ENCODE data around the gene ALDH3B2. TPM values are rescaled to one million over a fixed set of nuclear protein-coding genes. Genes with fewer than 3 reads are reported as not detected.

The ALDH3B2 gene
- total RNA-seq, 2 donors from 2014 or later: not detected

DNA sequence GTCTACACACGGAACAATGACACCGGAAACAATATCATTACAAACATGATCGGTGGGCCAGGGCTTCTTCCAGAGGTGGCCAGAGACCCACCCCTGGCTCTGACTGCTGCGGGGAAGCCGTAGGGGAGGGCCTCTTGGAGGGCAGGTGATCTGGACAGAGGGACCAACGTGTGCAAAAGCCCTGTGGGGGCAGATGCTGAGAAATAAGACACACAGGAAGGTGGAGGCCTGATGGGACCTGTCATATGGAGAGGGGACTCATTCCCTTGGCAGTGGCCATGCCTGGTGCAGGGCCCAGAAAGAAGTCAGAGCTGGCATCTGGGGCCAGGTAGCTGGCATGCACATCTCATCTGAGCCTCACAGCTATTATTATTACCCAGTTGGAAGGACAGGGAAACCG lies 1.1 kb downstream of the ALDH3B2 start:
- H3K36me3 Mint-ChIP-seq: no peaks in the 10 kb centered on the region
- H3K4me3 Mint-ChIP-seq: no peak overlapping the region
- DNase-seq (ENCODE audit: low spot score): no peak
- no peak for ATAC-seq
- no peaks in the 10 kb centered on the region for H3K4me1 Mint-ChIP-seq (ENCODE audit: low read depth in 2 of 2)
- no peaks in the 10 kb centered on the region for H3K9me3 Mint-ChIP-seq
- no peak overlapping the region for H3K27ac Mint-ChIP-seq
- peaks cover 15 to 19% of the 10 kb centered on the region in 2 donors for H3K27me3 Mint-ChIP-seq

DNA sequence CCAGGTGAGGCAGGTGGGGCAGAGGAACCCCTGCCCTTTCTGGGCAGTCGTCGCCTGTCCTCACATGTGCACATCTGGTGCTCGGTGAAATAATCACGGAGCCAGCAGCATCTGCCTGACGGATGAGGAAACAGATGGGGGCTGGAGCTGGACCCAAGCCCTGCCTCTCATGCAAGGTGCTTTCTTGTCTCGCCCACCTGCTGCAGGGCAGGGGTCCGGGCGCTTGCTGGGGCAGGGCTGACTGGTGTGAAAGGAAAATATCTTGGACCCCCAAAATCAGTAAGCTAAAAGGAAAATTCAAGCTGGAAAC lies 3.3 kb downstream of the ALDH3B2 start:
- DNase-seq (ENCODE audit: low spot score) (no peak), ATAC-seq (no peak)
- Mint-ChIP-seq H3K9me3 (no peaks in the 10 kb centered on the region), H3K36me3 (no peaks in the 10 kb centered on the region), H3K4me1 (ENCODE audit: low read depth in 2 of 2) (no peaks in the 10 kb centered on the region), H3K27ac (no peak overlapping the region), H3K27me3 (peaks cover under 1 to 2% of the 10 kb centered on the region in 2 donors), H3K4me3 (no peak overlapping the region)

DNA sequence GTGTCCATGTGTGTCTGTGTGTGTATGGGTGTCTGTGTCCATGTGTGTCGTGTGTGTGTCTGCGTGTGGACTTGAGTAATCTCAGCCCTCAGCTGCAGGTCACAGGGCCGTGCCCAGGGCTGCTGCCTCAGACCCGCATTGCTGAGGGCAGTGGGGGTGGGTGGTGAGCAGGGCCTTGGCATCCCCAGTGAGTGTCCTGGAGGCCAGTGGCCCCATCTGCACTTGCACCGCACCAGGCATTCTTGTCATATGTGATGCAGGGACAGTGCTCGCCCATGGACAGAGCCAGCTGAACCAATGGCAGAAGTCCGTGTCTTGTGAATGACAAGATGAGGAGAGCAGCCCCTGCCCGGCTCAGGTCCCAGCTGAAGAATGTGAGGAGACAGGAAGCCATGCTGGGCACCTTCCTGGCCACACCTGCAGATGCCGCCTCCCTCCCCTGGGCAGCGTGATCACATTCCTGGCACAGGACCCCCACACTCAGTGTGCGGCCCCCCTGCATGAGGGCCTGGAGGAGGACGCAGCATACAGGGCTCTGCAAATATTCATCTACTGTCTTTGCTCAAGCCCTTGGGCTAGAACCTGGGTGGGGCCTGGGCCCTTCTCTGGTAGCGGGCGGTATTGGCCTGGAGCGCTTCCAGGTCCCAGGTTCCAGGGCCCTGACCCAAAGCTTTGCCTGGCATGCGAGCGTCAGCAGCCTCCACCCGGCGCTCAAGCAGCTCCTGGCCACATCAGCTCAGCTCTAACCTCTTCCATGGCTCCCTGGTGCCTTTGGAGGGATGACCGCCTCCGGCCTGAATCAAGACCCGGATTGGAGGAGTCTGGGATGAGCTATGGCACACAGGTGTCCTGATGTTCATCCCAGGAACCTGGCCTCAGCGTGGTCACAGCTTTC lies 3.9 kb downstream of the ALDH3B2 start:
- Mint-ChIP-seq H3K4me3 (no peak overlapping the region), H3K36me3 (no peaks in the 10 kb centered on the region), H3K9me3 (no peaks in the 10 kb centered on the region), H3K27ac (no peak overlapping the region), H3K27me3 (no peaks in the 10 kb centered on the region), H3K4me1 (ENCODE audit: low read depth in 2 of 2) (no peaks in the 10 kb centered on the region)
- DNase-seq (ENCODE audit: low spot score) (no peak), ATAC-seq (no peak)

DNA sequence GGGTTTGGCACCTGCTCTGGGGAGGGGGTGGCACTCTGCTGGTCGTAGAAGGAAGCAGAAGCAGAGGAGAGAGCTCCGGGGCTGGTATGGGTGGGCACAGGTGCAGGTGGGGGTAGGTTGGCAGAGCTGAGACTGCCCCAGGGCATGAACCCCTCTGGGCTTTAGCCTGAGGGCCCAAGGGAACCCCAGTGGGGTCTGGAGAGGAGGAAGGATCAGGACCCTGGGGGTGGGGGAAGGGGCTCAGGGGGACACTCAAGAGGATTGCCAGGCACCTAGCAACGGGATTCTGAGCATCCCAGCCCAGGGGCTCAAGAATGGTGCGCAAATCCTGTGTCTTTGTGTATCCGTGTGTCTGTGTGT lies 6.3 kb downstream of the ALDH3B2 start:
- no peaks in the 10 kb centered on the region for H3K4me1 Mint-ChIP-seq (ENCODE audit: low read depth in 2 of 2)
- H3K27me3 Mint-ChIP-seq: no peaks in the 10 kb centered on the region
- ATAC-seq (no peak), DNase-seq (ENCODE audit: low spot score) (no peak)
- no peaks in the 10 kb centered on the region for H3K36me3 Mint-ChIP-seq
- no peak overlapping the region for H3K27ac Mint-ChIP-seq
- no peak overlapping the region for H3K4me3 Mint-ChIP-seq
- no peaks in the 10 kb centered on the region for H3K9me3 Mint-ChIP-seq

DNA sequence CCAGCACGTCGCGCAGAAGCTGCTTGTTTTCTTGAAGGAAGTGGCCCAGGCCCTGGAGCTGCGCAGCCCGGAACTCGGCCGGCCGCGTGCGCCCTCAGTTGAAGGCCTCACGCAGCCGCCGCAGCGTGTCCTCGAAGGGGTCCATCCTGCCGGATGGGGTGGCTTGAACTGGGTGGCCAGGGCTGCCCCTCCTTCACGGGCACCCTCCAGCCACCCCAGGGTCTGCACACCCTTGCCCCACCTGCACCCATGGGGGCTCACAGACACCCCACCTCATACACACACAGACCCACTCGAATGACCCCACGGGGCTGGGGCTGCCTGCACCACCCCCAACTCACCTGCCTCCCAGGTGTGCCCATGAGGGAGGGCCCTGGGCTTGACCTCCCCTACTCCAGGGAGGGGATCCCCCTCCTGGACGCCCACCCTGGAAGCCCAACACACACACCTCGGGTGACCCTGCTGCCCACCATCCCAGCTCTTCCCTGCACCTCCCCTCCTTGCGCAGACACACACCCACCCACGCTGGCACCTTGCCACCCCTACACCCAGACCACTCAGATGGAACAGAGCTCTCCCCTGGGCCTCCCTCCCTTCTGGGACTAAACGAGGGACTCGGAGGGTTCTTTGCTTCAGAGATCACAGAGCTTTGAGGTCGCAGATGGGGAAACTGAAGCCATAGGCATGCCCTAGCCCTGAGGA lies 6.8 kb downstream of the ALDH3B2 start:
- Mint-ChIP-seq H3K27ac (no peak overlapping the region), H3K4me1 (ENCODE audit: low read depth in 2 of 2) (no peaks in the 10 kb centered on the region), H3K27me3 (no peaks in the 10 kb centered on the region), H3K36me3 (no peaks in the 10 kb centered on the region), H3K4me3 (no peak overlapping the region), H3K9me3 (no peaks in the 10 kb centered on the region)
- DNase-seq (ENCODE audit: low spot score): no peak
- ATAC-seq: no peak

DNA sequence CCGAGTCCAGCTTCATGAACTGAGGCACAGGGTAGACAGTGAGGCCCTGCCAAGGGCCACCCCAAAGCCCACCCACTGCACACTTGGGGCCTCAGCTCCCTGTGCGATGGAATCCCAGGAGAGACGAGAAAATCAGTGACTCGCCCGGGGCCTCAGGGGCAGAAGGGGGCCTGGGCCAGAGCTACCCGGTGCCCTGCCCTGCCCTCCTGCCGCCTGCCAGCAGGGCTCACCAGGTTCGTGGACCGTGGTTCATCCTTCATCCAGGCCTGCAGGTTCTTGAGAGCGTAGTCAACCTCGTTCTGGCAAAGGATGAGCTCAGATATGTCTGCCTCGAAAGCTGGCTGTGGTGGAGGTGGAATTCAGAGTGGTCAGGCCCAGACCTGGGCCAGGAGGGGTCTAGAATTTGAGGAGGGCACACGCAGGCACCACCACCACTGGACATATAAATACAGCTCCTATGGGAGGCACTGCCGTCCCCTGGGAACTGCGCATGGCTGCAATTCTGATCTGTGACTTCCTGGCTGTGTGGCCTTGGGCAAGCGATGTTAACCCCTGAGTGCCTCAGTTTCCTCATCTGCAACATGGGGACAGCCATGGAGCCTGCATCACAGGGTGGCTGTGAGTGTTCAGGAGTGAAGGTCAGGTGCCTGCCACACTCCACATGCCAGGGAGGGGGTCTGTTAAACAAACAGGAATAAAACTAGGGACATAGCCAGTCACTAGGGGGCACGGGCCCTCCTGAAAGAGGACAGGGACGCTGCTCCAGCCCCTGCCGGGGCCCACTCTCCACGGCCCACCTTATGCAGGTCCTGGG lies 7.5 kb downstream of the ALDH3B2 start:
- H3K4me1 Mint-ChIP-seq (ENCODE audit: low read depth in 2 of 2): no peaks in the 10 kb centered on the region
- H3K4me3 Mint-ChIP-seq: no peak overlapping the region
- DNase-seq (ENCODE audit: low spot score) (no peak), ATAC-seq (no peak)
- H3K36me3 Mint-ChIP-seq: no peaks in the 10 kb centered on the region
- no peaks in the 10 kb centered on the region for H3K9me3 Mint-ChIP-seq
- no peaks in the 10 kb centered on the region for H3K27me3 Mint-ChIP-seq
- H3K27ac Mint-ChIP-seq: no peak overlapping the region

DNA sequence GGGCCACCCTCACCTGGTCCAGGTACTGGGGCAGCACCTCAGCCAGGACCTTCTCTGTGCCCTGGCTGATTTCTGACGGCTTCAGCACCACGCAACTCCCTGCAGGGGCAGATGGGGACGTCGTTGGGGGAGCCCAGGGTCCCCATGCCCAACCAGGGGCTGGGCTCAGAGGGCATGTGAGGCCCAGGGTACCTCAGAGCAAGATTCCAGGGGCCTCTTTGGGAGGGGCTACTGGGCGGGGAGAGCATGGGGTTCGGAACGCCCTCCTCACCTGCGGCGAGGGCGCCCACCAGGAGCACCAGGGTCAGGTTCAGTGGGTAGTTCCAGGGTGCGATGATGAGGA lies 8.1 kb downstream of the ALDH3B2 start:
- H3K27me3 Mint-ChIP-seq: peaks cover under 1% of the 10 kb centered on the region in 2 donors
- ATAC-seq (no peak), DNase-seq (ENCODE audit: low spot score) (no peak)
- no peak overlapping the region for H3K27ac Mint-ChIP-seq
- no peak overlapping the region for H3K4me3 Mint-ChIP-seq
- H3K36me3 Mint-ChIP-seq: no peaks in the 10 kb centered on the region
- H3K4me1 Mint-ChIP-seq (ENCODE audit: low read depth in 2 of 2): no peaks in the 10 kb centered on the region
- no peaks in the 10 kb centered on the region for H3K9me3 Mint-ChIP-seq

DNA sequence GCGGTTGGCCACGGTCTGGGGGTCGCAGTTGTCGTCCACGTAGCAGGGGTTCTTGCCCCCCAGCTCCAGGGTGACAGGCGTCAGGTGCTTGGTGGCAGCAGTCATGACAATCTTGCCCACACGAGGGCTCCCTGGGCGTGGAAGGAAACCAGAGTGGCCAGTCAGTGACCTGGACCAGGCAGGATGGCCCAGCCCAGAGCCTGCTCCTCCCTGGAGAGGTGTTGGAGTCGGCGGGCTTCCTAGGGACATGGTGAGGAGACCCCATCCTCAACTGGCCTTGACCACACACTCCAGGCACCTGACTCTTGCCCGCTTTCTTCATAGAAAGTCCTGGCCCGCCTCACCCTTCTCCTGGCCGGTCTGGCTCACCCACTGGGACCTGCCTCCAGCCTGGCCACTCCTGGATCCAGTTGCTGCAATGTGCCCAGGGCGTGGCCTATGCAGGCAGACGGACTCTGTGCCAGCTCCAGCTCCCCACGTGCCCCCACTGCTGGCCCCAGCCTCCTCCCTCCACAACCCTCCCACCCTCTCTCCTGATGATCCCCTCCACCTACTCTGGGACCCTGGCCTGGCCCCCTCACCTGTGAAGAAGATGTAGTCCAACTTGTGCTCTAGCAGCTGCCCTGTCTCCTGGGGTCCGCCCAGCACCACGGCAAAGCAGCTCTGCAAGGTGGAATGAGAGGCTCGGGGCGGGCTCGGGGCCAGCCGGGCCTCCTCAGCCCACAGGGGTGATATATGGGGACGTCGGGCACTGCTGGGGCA lies 8.7 kb downstream of the ALDH3B2 start:
- H3K4me1 Mint-ChIP-seq (ENCODE audit: low read depth in 2 of 2): no peaks in the 10 kb centered on the region
- ATAC-seq (peak in 1 of 2 donors; percentile 16), DNase-seq (ENCODE audit: low spot score) (no peak)
- no peaks in the 10 kb centered on the region for H3K9me3 Mint-ChIP-seq
- peaks cover 4 to 6% of the 10 kb centered on the region in 2 donors for H3K27me3 Mint-ChIP-seq
- no peak overlapping the region for H3K27ac Mint-ChIP-seq
- H3K36me3 Mint-ChIP-seq: no peaks in the 10 kb centered on the region
- no peak overlapping the region for H3K4me3 Mint-ChIP-seq

DNA sequence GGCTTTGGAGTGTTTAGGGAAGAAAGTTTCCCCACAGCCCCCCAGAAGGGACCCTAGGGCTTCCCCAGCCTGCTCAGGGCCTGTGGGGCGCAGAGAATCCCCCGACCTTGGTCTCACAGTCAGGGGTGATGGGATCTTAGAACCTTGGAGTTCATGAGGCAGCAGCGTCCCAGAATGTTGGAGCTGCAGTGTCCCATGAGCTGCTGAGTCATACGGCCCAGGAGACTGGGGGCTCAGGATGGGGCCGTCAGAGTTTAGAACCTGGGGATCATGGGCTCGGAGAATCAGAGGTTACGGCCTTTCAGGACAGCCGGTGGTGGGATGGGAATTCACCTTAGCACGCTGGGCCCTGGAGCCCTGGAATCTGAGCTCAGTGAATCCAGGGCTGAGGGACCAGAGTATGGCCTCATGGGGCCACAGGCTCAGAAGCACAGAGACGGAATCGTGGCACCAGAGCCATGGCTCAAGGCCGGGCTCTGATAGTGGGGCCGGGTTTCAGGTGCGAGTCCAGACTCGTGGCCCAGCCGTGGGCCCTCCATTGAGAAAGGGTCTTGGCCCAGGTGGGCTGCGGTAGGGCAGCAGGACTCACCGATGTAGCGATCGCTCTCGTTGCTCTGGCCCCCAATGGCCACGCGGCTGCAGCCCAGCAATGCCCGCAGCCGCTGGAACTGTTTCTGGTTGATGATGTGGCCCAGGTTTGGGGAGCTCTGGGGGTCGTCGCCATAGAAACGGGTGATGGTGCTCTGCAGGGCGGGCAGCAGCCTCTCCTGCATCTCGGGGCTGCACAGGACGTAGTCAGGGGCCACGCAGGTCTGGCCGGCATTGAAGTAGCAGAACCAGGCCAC lies 9.5 kb downstream of the ALDH3B2 start:
- no peak for ATAC-seq
- Mint-ChIP-seq H3K9me3 (no peaks in the 10 kb centered on the region), H3K27me3 (peaks cover 4 to 6% of the 10 kb centered on the region in 2 donors), H3K36me3 (no peaks in the 10 kb centered on the region), H3K27ac (no peak overlapping the region), H3K4me3 (no peak overlapping the region), H3K4me1 (ENCODE audit: low read depth in 2 of 2) (no peaks in the 10 kb centered on the region)
- no peak for DNase-seq (ENCODE audit: low spot score)

DNA sequence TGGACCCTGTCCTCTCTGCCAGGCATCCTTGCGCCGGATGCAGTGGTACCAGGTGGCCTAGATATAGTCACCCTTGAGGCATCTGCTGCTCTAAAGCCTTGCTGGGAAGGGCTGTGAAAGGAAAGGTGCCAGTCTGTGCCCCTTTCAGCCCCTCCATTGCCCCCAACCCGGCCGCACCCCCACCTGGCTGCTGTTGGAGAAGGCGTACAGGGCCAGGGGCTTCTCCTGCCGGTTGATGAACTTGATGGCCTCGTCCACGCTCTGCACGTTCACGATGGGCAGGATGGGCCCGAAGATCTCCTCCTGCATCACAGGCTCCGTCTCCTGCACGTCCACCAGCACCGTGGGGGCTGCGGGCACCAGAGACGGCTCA lies 10.2 kb downstream of the ALDH3B2 start:
- H3K4me3 Mint-ChIP-seq: no peak overlapping the region
- no peaks in the 10 kb centered on the region for H3K36me3 Mint-ChIP-seq
- H3K27me3 Mint-ChIP-seq: peaks cover 4 to 6% of the 10 kb centered on the region in 2 donors
- ATAC-seq: no peak
- no peaks in the 10 kb centered on the region for H3K4me1 Mint-ChIP-seq (ENCODE audit: low read depth in 2 of 2)
- no peaks in the 10 kb centered on the region for H3K9me3 Mint-ChIP-seq
- H3K27ac Mint-ChIP-seq: no peak overlapping the region
- DNase-seq (ENCODE audit: low spot score): no peak

DNA sequence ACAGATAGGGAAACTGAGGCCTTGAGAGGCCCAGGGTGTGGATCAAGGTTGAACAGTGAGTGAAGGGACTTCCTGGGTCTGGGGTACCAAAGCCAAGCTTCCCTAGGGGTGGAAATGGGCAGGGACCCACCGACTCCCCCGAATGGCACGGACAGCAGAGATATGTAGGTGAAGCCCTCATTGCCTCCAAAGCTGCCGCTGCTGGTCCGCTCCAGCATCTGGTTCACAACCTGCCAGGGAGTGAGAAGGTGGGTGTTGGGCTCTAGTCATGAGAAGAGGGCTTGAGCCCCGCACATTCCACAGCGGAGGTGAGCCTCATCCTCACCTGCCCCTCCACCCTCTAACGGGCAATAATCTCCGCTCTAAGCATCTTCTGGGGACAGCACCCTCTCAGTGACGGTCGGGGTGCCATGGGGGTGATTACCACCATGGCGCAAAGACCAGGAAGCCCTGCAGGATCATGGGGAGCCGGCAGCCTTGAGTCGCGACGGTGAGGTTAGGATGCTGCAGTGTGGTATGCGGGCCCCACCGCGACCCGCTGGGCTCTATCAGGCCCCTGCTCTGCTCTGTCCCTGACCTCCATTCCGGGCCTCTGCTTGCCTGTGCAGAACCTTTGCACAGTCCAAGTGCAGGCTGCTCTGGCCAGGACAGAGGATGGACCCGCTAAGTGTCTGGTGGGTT lies 10.8 kb downstream of the ALDH3B2 start:
- Mint-ChIP-seq H3K4me1 (ENCODE audit: low read depth in 2 of 2) (no peaks in the 10 kb centered on the region), H3K4me3 (no peak overlapping the region), H3K36me3 (no peaks in the 10 kb centered on the region), H3K27me3 (peaks cover 4 to 6% of the 10 kb centered on the region in 2 donors), H3K27ac (no peak overlapping the region), H3K9me3 (no peaks in the 10 kb centered on the region)
- DNase-seq (ENCODE audit: low spot score) (no peak), ATAC-seq (no peak)

DNA sequence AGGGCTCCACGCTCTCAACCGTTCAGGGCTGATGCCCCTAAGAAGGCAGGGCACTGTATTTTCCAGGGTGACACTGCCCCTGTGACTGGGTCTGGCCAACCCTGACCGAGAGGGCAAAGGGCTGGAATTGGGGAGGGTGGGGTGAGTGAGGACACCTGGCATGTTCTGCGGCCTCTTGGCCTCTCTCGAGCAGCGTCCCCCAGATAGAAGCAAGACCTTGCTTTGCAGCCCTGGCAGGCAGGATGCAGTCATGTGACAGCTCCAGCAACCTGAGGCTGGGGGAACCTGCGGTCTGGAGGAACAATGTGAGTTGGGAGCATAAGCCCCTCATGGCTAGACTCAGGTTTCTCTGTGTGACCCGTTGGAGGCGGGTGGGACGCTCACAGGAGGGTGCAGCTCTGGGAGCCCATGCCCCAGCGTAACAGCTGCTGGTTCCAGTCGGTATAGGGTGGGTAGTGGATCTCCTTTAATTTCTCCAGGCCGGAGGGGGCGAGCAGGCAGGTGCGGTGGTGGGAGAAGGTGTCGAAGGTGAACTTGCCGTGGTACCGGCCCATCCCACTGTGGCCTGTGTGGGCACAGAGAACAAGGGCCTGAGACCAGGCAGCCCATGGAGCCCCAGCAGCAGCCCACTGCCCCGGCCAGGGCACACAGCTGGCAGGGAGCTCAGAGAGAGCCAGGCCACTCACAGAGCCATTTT lies 11.4 kb downstream of the ALDH3B2 start:
- Mint-ChIP-seq H3K27ac (no peak overlapping the region), H3K4me1 (ENCODE audit: low read depth in 2 of 2) (no peaks in the 10 kb centered on the region), H3K36me3 (no peaks in the 10 kb centered on the region), H3K27me3 (peaks cover 4 to 6% of the 10 kb centered on the region in 2 donors), H3K4me3 (no peak overlapping the region), H3K9me3 (no peaks in the 10 kb centered on the region)
- ATAC-seq (peak in 1 of 2 donors; percentile 8), DNase-seq (ENCODE audit: low spot score) (no peak)

Data from natural killer cell treated with Interleukin-12 subunit alpha and Interleukin-12 subunit beta and Interleukin-15 and Interleukin-18, amount 100 ng/mL, for 72 hours (primary cell).